Astrocyte of the cerebellum (primary cell): ENCODE measurements around the gene EEF1B2.

Experiments
- DNase-seq: peaks from one replicate; pipeline ENCODE4 v3.0.0-alpha.2; 2011; ENCODE audit warnings: low read depth
- H3K4me3 ChIP-seq: 2 replicates; pipeline ENCODE4 v1.5.1; 2011; ENCODE audit warnings: mild to moderate bottlenecking, low read depth, low read length, moderate library complexity
- in situ Hi-C: cut with HindIII; loops from 2 replicates; pipeline ENCODE4 v1.10.0; 2017; ENCODE audit warnings: low sequenced_read_pairs
- TF ChIP-seq, protein P1 (sequence below): IDR thresholded peaks from 2 replicates; pipeline ENCODE4 v1.5.1; 2012; ENCODE audit warnings: low read length, low read depth, moderate library complexity, mild to moderate bottlenecking; ENCODE audit errors: missing control alignments

The EEF1B2 gene

DNA sequence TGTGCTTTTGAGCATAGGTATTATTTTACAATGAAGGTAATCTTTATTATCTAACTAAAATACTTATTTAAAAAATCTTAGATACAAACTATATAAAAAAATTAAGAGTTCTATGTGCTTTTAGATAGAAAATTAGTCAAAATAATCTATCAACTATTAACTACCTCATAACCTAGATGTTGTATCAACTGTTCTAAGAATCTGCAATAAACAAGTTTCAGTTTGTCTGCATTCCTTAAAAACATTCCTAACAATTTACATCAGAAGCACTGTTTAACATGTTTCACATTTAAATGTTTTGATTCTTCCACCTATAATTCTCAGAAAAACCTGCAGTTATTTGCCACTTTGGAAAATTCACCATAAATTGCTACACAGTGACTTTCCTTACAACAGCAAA is 33.8 kb upstream of the EEF1B2 start:
- H3K4me3 ChIP-seq = no peak overlapping the region
- DNase-seq = no peak
- in situ Hi-C loops = no loop called here
- TF ChIP-seq, protein P1, sequence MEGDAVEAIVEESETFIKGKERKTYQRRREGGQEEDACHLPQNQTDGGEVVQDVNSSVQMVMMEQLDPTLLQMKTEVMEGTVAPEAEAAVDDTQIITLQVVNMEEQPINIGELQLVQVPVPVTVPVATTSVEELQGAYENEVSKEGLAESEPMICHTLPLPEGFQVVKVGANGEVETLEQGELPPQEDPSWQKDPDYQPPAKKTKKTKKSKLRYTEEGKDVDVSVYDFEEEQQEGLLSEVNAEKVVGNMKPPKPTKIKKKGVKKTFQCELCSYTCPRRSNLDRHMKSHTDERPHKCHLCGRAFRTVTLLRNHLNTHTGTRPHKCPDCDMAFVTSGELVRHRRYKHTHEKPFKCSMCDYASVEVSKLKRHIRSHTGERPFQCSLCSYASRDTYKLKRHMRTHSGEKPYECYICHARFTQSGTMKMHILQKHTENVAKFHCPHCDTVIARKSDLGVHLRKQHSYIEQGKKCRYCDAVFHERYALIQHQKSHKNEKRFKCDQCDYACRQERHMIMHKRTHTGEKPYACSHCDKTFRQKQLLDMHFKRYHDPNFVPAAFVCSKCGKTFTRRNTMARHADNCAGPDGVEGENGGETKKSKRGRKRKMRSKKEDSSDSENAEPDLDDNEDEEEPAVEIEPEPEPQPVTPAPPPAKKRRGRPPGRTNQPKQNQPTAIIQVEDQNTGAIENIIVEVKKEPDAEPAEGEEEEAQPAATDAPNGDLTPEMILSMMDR = no peak

DNA sequence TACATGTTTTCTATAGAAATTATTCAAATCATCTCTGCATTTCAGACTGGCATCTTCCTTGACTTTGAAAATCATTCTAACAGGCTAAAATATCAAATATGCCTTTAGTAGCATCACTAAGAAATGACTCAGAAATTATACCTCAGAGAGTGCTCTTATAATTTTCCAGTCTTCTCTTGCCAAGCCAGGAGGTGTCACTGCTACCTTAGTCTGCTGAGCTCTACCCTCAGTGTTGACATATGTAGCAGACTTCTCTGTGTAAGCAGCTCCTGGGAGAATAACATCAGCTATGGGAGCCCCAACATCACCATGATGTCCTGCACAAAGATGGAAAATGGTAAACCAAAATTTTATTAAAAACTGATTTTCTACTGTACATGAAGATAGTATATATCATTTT is 32.0 kb upstream of the EEF1B2 start:
- TF ChIP-seq, protein P1 = no peak
- no peak for DNase-seq
- in situ Hi-C loops = no loop called here
- no peak overlapping the region for H3K4me3 ChIP-seq

GRCh38 chr2:206143451-206143850 is 16.2 kb upstream of the EEF1B2 start:
- TF ChIP-seq, protein P1 = no peak
- in situ Hi-C loops = no loop called here
- no peak overlapping the region for H3K4me3 ChIP-seq
- DNase-seq = no peak

- no peak for DNase-seq
- no peak overlapping the region for H3K4me3 ChIP-seq
- TF ChIP-seq, protein P1 = no peak
- in situ Hi-C loops = no loop called here
These were observed 15.3 kb upstream of the EEF1B2 start for GRCh38 chr2:206144383-206144782.

GRCh38 chr2:206145665-206146064 is 14.0 kb upstream of the EEF1B2 start:
- DNase-seq = no peak
- H3K4me3 ChIP-seq = no peak overlapping the region
- in situ Hi-C loops = no loop called here
- TF ChIP-seq, protein P1 = no peak

DNA sequence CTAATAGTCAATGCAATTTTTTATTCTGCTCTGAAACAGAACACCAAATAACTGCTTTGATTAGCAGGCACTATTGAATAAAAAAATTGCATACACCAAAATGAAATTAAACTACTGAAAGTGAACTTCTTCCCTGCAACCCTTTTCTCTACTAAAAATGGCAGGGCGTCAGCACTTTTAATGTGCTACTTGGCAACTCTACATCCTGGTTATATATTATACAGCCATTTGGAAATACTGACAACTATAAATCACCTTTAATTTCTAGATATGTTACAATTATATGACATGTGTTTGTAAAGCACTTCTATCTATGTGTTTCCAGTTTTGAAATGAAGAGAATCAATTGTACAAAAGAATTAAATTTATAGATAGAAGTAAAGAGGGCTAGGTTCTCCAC is 10.4 kb upstream of the EEF1B2 start:
- TF ChIP-seq, protein P1 = no peak
- in situ Hi-C loops = no loop called here
- H3K4me3 ChIP-seq = no peak overlapping the region
- DNase-seq = no peak

DNA sequence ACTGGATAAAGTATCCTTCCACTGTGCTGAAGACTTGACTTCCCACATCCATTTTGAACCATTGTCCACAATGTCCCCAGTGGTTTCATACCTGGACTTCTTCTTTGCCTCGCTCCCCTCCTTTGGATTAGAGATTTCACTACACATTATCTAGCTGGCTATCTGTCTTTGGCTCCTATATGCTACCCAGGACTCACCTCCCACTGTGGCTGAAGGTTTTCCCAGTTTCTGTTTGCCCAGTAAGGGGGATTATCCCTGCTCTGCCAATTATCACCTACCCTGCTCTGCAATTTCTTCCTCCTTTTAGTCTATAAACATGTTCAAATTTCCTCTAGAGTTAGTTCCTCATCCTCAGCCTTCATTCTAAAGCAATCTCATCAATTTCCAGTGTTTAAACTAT is 9.5 kb upstream of the EEF1B2 start:
- in situ Hi-C loops = no loop called here
- no peak for DNase-seq
- H3K4me3 ChIP-seq = no peak overlapping the region
- TF ChIP-seq, protein P1 = no peak
